H1 (cell line): ENCODE measurements around the gene CERKL. TPM values are rescaled to one million over a fixed set of nuclear protein-coding genes. Genes with fewer than 3 reads are reported as not detected.
A peak's percentile ranks its signal among the peaks of the same experiment; 100 is the strongest.

Experiments used
- BACH1 ChIP-seq: IDR thresholded peaks from 2 replicates; pipeline ENCODE4 v1.6.1; 2012; ENCODE audit warnings: low read length, improper control_type of control experiment
- BCL11A ChIP-seq, 2 experiments: IDR thresholded peaks; one replicate each; pipeline ENCODE4 v1.6.1; 2011; ENCODE audit warnings: low read depth in 2 of 2, low read length in 2 of 2, mild to moderate bottlenecking in 2 of 2
- CREB1 ChIP-seq: IDR thresholded peaks from 2 replicates; pipeline ENCODE4 v1.6.1; 2012; ENCODE audit warnings: inconsistent platforms
- CTBP2 ChIP-seq: IDR thresholded peaks from 2 replicates; pipeline ENCODE4 v1.7.0; 2011; ENCODE audit warnings: borderline replicate concordance, mild to moderate bottlenecking, moderate library complexity, mixed read lengths, low read length; ENCODE audit not compliant: insufficient read depth, insufficient read length
- EGR1 ChIP-seq: IDR thresholded peaks from 2 replicates; pipeline ENCODE4 v1.6.1; 2011; ENCODE audit warnings: low read depth, low read length, borderline replicate concordance
- FOSL1 ChIP-seq: IDR thresholded peaks from 2 replicates; pipeline ENCODE4 v1.6.1; 2011; ENCODE audit warnings: mild to moderate bottlenecking, low read depth, low read length, moderate library complexity; ENCODE audit not compliant: insufficient read depth
- HDAC2 ChIP-seq, 2 experiments: fragments of 300-600 bp in 1 of 2; sonication (generic) in 1 of 2; IDR thresholded peaks; 2 replicates each; pipeline ENCODE4 v1.6.1; 2011 to 2012; ENCODE audit warnings: low read depth in 2 of 2, low read length in 2 of 2, mild to moderate bottlenecking in 2 of 2, moderate library complexity in 2 of 2, borderline replicate concordance in 1 of 2, inconsistent platforms in 1 of 2
- KDM4A ChIP-seq: IDR thresholded peaks from one replicate; pipeline ENCODE4 v1.7.1; 2012; ENCODE audit warnings: low read depth, mild to moderate bottlenecking, moderate library complexity, low read length, inconsistent platforms; ENCODE audit not compliant: severe bottlenecking
- KDM5A ChIP-seq: fragments of 200-600 bp; IDR thresholded peaks from 2 replicates; pipeline ENCODE4 v1.7.1; 2012; ENCODE audit warnings: mild to moderate bottlenecking, low read length, inconsistent platforms, mixed read lengths
- NRF1 ChIP-seq: IDR thresholded peaks from 2 replicates; pipeline ENCODE4 v1.6.1; 2011; ENCODE audit warnings: mild to moderate bottlenecking, low read depth, low read length, improper control_type of control experiment
- PHF8 ChIP-seq: fragments of 200-600 bp; sonication (generic); conservative IDR thresholded peaks from 2 replicates; pipeline ENCODE4 v1.7.1; 2012; ENCODE audit warnings: low read depth, mild to moderate bottlenecking, inconsistent platforms, low read length, moderate library complexity
- POLR2A ChIP-seq, 2 experiments: IDR thresholded peaks; 1 replicate in 1 of 2; 2 replicates in 1 of 2; pipeline ENCODE4 v1.6.1; 2011; ENCODE audit warnings: low read depth in 2 of 2, low read length in 2 of 2, mild to moderate bottlenecking in 2 of 2; ENCODE audit errors: control extremely low read depth in 1 of 2
- POLR2AphosphoS5 ChIP-seq: IDR thresholded peaks from 2 replicates; pipeline ENCODE4 v1.6.1; 2011; ENCODE audit warnings: low read depth, low read length
- POU5F1 ChIP-seq: IDR thresholded peaks from 2 replicates; pipeline ENCODE4 v1.6.1; 2011; ENCODE audit warnings: low read depth, mild to moderate bottlenecking, low read length, moderate library complexity
- RFX5 ChIP-seq: IDR thresholded peaks from 2 replicates; pipeline ENCODE4 v1.6.1; 2011; ENCODE audit warnings: low read depth, low read length, improper control_type of control experiment, borderline replicate concordance
- RNF2 ChIP-seq: fragments of 200-900, 300-1000 bp; sonication (generic); IDR thresholded peaks from 2 replicates; pipeline ENCODE4 v1.7.1; 2016; ENCODE audit warnings: borderline replicate concordance, low read depth, mild to moderate bottlenecking, antibody characterized with exemption, low read length; ENCODE audit not compliant: poor library complexity, severe bottlenecking; ENCODE audit errors: missing control alignments
- SAP30 ChIP-seq: fragments of 300-600 bp; sonication (generic); IDR thresholded peaks from 2 replicates; pipeline ENCODE4 v1.7.1; 2012; ENCODE audit warnings: low read length, moderate library complexity, mild to moderate bottlenecking, inconsistent platforms; ENCODE audit not compliant: insufficient read depth, insufficient replicate concordance
- SIX5 ChIP-seq: IDR thresholded peaks from 2 replicates; pipeline ENCODE4 v1.6.1; 2011; ENCODE audit warnings: mild to moderate bottlenecking, low read depth, low read length
- SP1 ChIP-seq: IDR thresholded peaks from 2 replicates; pipeline ENCODE4 v1.6.1; 2011; ENCODE audit warnings: low read depth, low read length
- SP2 ChIP-seq: IDR thresholded peaks from 2 replicates; pipeline ENCODE4 v1.6.1; 2012; ENCODE audit warnings: mild to moderate bottlenecking, low read length, inconsistent platforms
- TBP ChIP-seq: IDR thresholded peaks from 2 replicates; pipeline ENCODE4 v1.6.1; 2011; ENCODE audit warnings: low read depth, low read length, improper control_type of control experiment
- TEAD4 ChIP-seq: IDR thresholded peaks from 2 replicates; pipeline ENCODE4 v1.6.1; 2012; ENCODE audit warnings: low read depth, low read length, inconsistent platforms, mixed read lengths
- YY1 ChIP-seq: IDR thresholded peaks from 2 replicates; pipeline ENCODE4 v1.6.1; 2011; ENCODE audit warnings: low read depth, mild to moderate bottlenecking, low read length
- polyA plus RNA-seq, 7 experiments: library from polyadenylated mRNA; depleted of rRNA in 3 of 7; stranded (reverse) in 5 of 7; unstranded in 2 of 7; fragments of >200 nt in 5 of 7; fragments of 200-250 nt in 2 of 7; gene quantifications; 1 replicate in 5 of 7; 2 replicates in 1 of 7; 4 replicates in 1 of 7; pipeline versions ENCODE4 v1.2.1 to v1.2.3, GENCODE V29; 2011 to 2013; ENCODE audit warnings: missing spikeins in 2 of 7, mixed read lengths in 2 of 7
- total RNA-seq: library from RNA; stranded (reverse); fragmentation: NEBNext Ultra II Directional; extraction: Animal tissue kit (Norgen Biotek cat#: 25700); gene quantifications from 2 replicates; pipeline ENCODE4 v1.2.1, GENCODE V29; 2021
- TF ChIP-seq, protein P1 (sequence below): IDR thresholded peaks from 2 replicates; pipeline ENCODE4 v1.6.1; 2011; ENCODE audit warnings: low read depth, mild to moderate bottlenecking, low read length; ENCODE audit not compliant: insufficient read depth

CERKL gene
- total and polyA plus RNA-seq, 2 of the 8 experiments (the other 6 are each of a cell fraction or from before 2014, with no cell fraction given): 0.05 TPM; not detected in 1

DNA sequence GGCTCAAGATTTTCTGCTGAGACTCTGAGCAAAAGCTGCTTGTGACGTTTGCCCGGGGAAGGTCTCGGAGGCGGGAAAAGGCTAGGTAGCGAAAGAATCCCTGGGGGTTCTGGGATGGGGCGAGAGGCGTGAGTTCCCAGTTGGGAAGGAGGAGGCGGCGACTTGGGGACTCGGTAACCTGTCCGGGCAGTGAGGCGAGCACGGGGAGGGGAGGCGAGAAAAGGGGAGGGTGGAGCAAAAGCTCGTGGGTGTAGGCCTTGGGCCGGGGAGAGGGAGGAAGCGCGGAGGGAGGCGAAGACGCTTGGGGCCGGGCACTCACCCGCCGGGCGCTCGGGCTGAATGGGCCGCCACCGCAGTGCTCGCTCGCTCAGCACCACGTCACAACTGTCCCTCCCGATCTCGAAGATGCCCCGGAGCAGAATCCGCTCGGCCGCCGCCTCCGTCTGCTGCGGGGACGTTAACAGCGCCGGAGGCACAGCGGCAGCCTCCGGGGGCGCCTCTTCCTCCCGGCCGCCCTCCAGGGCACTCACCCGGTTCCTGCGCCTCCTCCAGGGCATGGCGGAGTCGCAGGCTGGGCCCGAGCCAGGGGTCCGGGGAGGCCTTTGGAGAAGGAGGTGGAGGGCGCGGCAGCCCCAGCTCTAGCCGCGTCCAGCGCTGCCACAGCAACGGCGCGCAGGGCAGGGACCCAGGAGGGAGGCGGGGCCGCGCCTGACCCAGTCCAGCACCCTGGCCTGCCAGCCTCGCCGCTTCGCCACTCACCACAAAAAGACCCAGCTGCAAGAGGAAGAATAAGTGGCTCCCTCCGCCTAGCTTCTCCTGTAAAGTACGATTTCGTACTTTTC lies at the start of gene CERKL (continued):
- TF ChIP-seq CTBP2 (peak; percentile 99), RFX5 (no peak), PHF8 (peak; percentile 31; the same call in 1 of the 2 replicates), KDM5A (no peak), TEAD4 (no peak), SIX5 (no peak), EGR1 (peak; percentile 84), SP1 (no peak), BCL11A (IDR thresholded peaks at IDR 0.05; ENCODE audit: low read depth in 2 of 2, low read length in 2 of 2) (no peak), POU5F1 (no peak), SAP30 (no peak), CREB1 (peak; percentile 78), FOSL1 (no peak), BACH1 (peak; percentile 60), POLR2AphosphoS5 (no peak), HDAC2 (IDR thresholded peaks at IDR 0.05; ENCODE audit: borderline replicate concordance in 1 of 2, low read depth in 2 of 2, low read length in 2 of 2) (peak in 1 of 2 experiments; percentile 57; a peak in 2 of 4 replicates), TBP (no peak), POLR2A (IDR thresholded peaks at IDR 0.05; ENCODE audit: control extremely low read depth in 1 of 2, low read depth in 2 of 2, low read length in 2 of 2) (no peak), YY1 (peak; percentile 55; the same call in 1 of the 2 replicates), NRF1 (no peak), RNF2 (no peak), SP2 (no peak), KDM4A (peak; percentile 89)
- TF ChIP-seq, protein P1, sequence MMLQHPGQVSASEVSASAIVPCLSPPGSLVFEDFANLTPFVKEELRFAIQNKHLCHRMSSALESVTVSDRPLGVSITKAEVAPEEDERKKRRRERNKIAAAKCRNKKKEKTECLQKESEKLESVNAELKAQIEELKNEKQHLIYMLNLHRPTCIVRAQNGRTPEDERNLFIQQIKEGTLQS: no peak
